HepG2 (cell line): ENCODE measurements around the gene TMEM134. TPM values are rescaled to one million over a fixed set of nuclear protein-coding genes. Genes with fewer than 3 reads are reported as not detected.
A peak's percentile ranks its signal among the peaks of the same experiment; 100 is the strongest.

Source experiments
- HOXA5 ChIP-seq: sonication (generic); formaldehyde crosslinking; IDR thresholded peaks from 2 replicates; pipeline ENCODE4 v1.4.0; 2020; ENCODE audit warnings: missing genetic modification reagents
- ISL2 ChIP-seq: sonication (generic); formaldehyde crosslinking; IDR thresholded peaks from 2 replicates; pipeline ENCODE4 v1.5.0; 2020; ENCODE audit warnings: missing genetic modification reagents
- RFX5 ChIP-seq: IDR thresholded peaks from 2 replicates; pipeline ENCODE4 v1.6.1; 2011; ENCODE audit warnings: low read depth, low read length, improper control_type of control experiment
- SIX1 ChIP-seq: sonication (generic); formaldehyde crosslinking; IDR thresholded peaks from 2 replicates; pipeline ENCODE4 v1.4.0; 2020; ENCODE audit warnings: missing genetic modification reagents, borderline replicate concordance
- SUZ12 ChIP-seq: fragments of 150-350 bp; IDR thresholded peaks from 2 replicates; pipeline ENCODE4 v1.6.1; 2014; ENCODE audit warnings: low read depth, low read length
- TCF7L2 ChIP-seq: IDR thresholded peaks from 2 replicates; pipeline ENCODE4 v1.6.1; 2011; ENCODE audit warnings: mild to moderate bottlenecking, low read depth, low read length, moderate library complexity
- YY1 ChIP-seq: IDR thresholded peaks from 2 replicates; pipeline ENCODE4 v1.6.1; 2011; ENCODE audit warnings: low read length, low read depth, moderate library complexity, mild to moderate bottlenecking; ENCODE audit not compliant: insufficient read depth, insufficient replicate concordance
- ZNF235 ChIP-seq: sonication (generic); formaldehyde crosslinking; IDR thresholded peaks from 2 replicates; pipeline ENCODE4 v1.8.1; 2023; ENCODE audit warnings: mild to moderate bottlenecking, missing genetic modification reagents, borderline replicate concordance
- ZNF282 ChIP-seq: fragments of 450-650 bp; IDR thresholded peaks from 2 replicates; pipeline ENCODE4 v1.6.1; 2018; ENCODE audit not compliant: partially characterized antibody
- ZNF460 ChIP-seq: sonication (generic); formaldehyde crosslinking; IDR thresholded peaks from 2 replicates; pipeline ENCODE4 v1.5.1; 2020; ENCODE audit warnings: missing genetic modification reagents, mild to moderate bottlenecking, borderline replicate concordance
- ZNF563 ChIP-seq: sonication (generic); formaldehyde crosslinking; IDR thresholded peaks from 2 replicates; pipeline ENCODE4 v1.8.0; 2022; ENCODE audit warnings: mild to moderate bottlenecking, moderate library complexity, missing genetic modification reagents
- ZNF576 ChIP-seq: sonication (generic); formaldehyde crosslinking; IDR thresholded peaks from 2 replicates; pipeline ENCODE4 v1.4.0; 2020; ENCODE audit warnings: mild to moderate bottlenecking, missing genetic modification reagents
- ZNF83 ChIP-seq: sonication (generic); formaldehyde crosslinking; IDR thresholded peaks from 2 replicates; pipeline ENCODE4 v1.4.0; 2020; ENCODE audit warnings: missing genetic modification reagents, mild to moderate bottlenecking, borderline replicate concordance
- polyA plus RNA-seq, 8 experiments: library from polyadenylated mRNA; depleted of rRNA in 3 of 8; stranded (reverse) in 7 of 8; unstranded in 1 of 8; fragments of >200 nt; fragmentation: Illumina TruSeq in 4 of 8; extraction: Trizol in 4 of 8; gene quantifications; 2 replicates each; pipeline versions ENCODE4 v1.2.1 to v1.2.3, GENCODE V29; 2011 to 2016; ENCODE audit warnings: low read depth in 4 of 8, missing spikeins in 1 of 8, mixed read lengths in 1 of 8; ENCODE audit not compliant: insufficient read depth in 1 of 8
- total RNA-seq, 5 experiments: library from RNA; depleted of rRNA; stranded (reverse); fragments of >200 nt; fragmentation: Illumina TruSeq; extraction: Trizol; gene quantifications; 2 replicates each; pipeline ENCODE4 v1.2.3, GENCODE V29; 2016; ENCODE audit warnings: low read depth in 1 of 5
- TF ChIP-seq, protein P1 (sequence below): sonication (generic); formaldehyde crosslinking; IDR thresholded peaks from 2 replicates; pipeline ENCODE4 v1.5.0; 2020; ENCODE audit warnings: missing genetic modification reagents
- TF ChIP-seq, protein P2 (sequence below), 2 experiments: sonication (generic) in 1 of 2; formaldehyde crosslinking in 1 of 2; IDR thresholded peaks; 2 replicates each; pipeline versions ENCODE4 v1.4.0 to v1.6.1; 2016 to 2020; ENCODE audit warnings: borderline replicate concordance in 1 of 2, low read depth in 1 of 2, mild to moderate bottlenecking in 1 of 2, missing genetic modification reagents in 1 of 2
- TF ChIP-seq, protein P3 (sequence below): sonication (generic); formaldehyde crosslinking; IDR thresholded peaks from 2 replicates; pipeline ENCODE4 v1.4.0; 2020; ENCODE audit warnings: mild to moderate bottlenecking, missing genetic modification reagents

The TMEM134 gene
- total and polyA plus RNA-seq, 2 of the 13 experiments (the other 11 are each of a cell fraction or from before 2014, with no cell fraction given): 6.9 to 26.9 TPM

GRCh38 chr11:67482827-67483798 lies 14.1 kb upstream of the TMEM134 start, which contains the start of gene AIP (continued):
- peak; percentile 43 for TF ChIP-seq ISL2 (CRISPR knock-in tag)
- TF ChIP-seq, protein P1, sequence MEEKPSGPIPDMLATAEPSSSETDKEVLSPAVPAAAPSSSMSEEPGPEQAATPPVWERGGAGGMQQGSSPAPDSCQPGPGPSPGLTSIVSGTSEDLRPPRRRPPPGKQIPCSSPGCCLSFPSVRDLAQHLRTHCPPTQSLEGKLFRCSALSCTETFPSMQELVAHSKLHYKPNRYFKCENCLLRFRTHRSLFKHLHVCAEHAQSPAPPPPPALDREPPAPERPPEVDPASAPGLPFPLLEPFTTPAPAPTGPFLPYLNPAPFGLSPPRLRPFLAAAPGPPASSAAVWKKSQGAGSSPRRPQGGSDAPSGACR (CRISPR knock-in tag): peak; percentile 30; the same call in 1 of the 2 replicates
- peak; percentile 96; the same call in 1 of the 2 replicates for TF ChIP-seq ZNF235
- peak; percentile 99 for TF ChIP-seq ZNF563 (CRISPR knock-in tag)
- no peak for TF ChIP-seq TCF7L2
- 0 out of 2 replicates have a peak, but pooled peaks have one; percentile 56 for TF ChIP-seq ZNF576 (CRISPR knock-in tag)
- no peak for TF ChIP-seq SUZ12
- TF ChIP-seq ZNF83 (CRISPR knock-in tag): peak; percentile 39; the same call in 1 of the 2 replicates
- TF ChIP-seq HOXA5: peak; percentile 94
- TF ChIP-seq SIX1 (CRISPR knock-in tag): no peak
- TF ChIP-seq, protein P2, sequence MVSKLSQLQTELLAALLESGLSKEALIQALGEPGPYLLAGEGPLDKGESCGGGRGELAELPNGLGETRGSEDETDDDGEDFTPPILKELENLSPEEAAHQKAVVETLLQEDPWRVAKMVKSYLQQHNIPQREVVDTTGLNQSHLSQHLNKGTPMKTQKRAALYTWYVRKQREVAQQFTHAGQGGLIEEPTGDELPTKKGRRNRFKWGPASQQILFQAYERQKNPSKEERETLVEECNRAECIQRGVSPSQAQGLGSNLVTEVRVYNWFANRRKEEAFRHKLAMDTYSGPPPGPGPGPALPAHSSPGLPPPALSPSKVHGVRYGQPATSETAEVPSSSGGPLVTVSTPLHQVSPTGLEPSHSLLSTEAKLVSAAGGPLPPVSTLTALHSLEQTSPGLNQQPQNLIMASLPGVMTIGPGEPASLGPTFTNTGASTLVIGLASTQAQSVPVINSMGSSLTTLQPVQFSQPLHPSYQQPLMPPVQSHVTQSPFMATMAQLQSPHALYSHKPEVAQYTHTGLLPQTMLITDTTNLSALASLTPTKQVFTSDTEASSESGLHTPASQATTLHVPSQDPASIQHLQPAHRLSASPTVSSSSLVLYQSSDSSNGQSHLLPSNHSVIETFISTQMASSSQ (IDR thresholded peaks at IDR 0.05; ENCODE audit: low read depth): no peak
- TF ChIP-seq, protein P2 (CRISPR knock-in tag; IDR thresholded peaks at IDR 0.05; ENCODE audit: borderline replicate concordance): peak; percentile 68; the same call in 1 of the 2 replicates
- TF ChIP-seq YY1: peak; percentile 100
- no peak; the same call in 1 of the 2 replicates for TF ChIP-seq ZNF460 (CRISPR knock-in tag)
- TF ChIP-seq, protein P3, sequence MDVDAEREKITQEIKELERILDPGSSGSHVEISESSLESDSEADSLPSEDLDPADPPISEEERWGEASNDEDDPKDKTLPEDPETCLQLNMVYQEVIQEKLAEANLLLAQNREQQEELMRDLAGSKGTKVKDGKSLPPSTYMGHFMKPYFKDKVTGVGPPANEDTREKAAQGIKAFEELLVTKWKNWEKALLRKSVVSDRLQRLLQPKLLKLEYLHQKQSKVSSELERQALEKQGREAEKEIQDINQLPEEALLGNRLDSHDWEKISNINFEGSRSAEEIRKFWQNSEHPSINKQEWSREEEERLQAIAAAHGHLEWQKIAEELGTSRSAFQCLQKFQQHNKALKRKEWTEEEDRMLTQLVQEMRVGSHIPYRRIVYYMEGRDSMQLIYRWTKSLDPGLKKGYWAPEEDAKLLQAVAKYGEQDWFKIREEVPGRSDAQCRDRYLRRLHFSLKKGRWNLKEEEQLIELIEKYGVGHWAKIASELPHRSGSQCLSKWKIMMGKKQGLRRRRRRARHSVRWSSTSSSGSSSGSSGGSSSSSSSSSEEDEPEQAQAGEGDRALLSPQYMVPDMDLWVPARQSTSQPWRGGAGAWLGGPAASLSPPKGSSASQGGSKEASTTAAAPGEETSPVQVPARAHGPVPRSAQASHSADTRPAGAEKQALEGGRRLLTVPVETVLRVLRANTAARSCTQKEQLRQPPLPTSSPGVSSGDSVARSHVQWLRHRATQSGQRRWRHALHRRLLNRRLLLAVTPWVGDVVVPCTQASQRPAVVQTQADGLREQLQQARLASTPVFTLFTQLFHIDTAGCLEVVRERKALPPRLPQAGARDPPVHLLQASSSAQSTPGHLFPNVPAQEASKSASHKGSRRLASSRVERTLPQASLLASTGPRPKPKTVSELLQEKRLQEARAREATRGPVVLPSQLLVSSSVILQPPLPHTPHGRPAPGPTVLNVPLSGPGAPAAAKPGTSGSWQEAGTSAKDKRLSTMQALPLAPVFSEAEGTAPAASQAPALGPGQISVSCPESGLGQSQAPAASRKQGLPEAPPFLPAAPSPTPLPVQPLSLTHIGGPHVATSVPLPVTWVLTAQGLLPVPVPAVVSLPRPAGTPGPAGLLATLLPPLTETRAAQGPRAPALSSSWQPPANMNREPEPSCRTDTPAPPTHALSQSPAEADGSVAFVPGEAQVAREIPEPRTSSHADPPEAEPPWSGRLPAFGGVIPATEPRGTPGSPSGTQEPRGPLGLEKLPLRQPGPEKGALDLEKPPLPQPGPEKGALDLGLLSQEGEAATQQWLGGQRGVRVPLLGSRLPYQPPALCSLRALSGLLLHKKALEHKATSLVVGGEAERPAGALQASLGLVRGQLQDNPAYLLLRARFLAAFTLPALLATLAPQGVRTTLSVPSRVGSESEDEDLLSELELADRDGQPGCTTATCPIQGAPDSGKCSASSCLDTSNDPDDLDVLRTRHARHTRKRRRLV (CRISPR knock-in tag): 0 out of 2 replicates have a peak, but pooled peaks have one; percentile 90
- no peak for TF ChIP-seq RFX5
- no peak for TF ChIP-seq ZNF282
